8988T (cell line): ENCODE data around the gene LCLAT1.
"Not testable (repeated sequence)": the region's sequence is repeated elsewhere in the genome, so short reads cannot be mapped to it uniquely, and the experiment has no call there.

Source experiments
- DNase-seq: peaks from one replicate; pipeline ENCODE4 v3.0.0; 2011

LCLAT1 gene

GRCh38 chr2:30492185-30492584, 45.1 kb downstream of the LCLAT1 start:
- no peak for DNase-seq

- no peak for DNase-seq
Observed at GRCh38 chr2:30492619-30493018, 45.6 kb downstream of the LCLAT1 start.

GRCh38 chr2:30493440-30493839, 46.4 kb downstream of the LCLAT1 start:
- DNase-seq: no peak

GRCh38 chr2:30495896-30496295, 48.9 kb downstream of the LCLAT1 start:
- DNase-seq: not testable (repeated sequence)

- DNase-seq: no peak
Observed at GRCh38 chr2:30499681-30500080, 52.6 kb downstream of the LCLAT1 start.

GRCh38 chr2:30500699-30501098, 53.7 kb downstream of the LCLAT1 start:
- DNase-seq: no peak

GRCh38 chr2:30502310-30502709, 55.3 kb downstream of the LCLAT1 start:
- no peak for DNase-seq

- no peak for DNase-seq
Observed at GRCh38 chr2:30503007-30503694, 56.1 kb downstream of the LCLAT1 start.

GRCh38 chr2:30503695-30504052, 56.6 kb downstream of the LCLAT1 start:
- no peak for DNase-seq

- DNase-seq: no peak
Observed at GRCh38 chr2:30504731-30505130, 57.7 kb downstream of the LCLAT1 start.

- no peak for DNase-seq
Observed at GRCh38 chr2:30505500-30506180, 58.6 kb downstream of the LCLAT1 start.

- not testable (repeated sequence) for DNase-seq
Observed at GRCh38 chr2:30507460-30507859, 60.4 kb downstream of the LCLAT1 start.

- no peak for DNase-seq
Observed at GRCh38 chr2:30509716-30510115, 62.7 kb downstream of the LCLAT1 start.

GRCh38 chr2:30510409-30510808, 63.4 kb downstream of the LCLAT1 start:
- no peak for DNase-seq

- no peak for DNase-seq
Observed at GRCh38 chr2:30511122-30512083, 64.4 kb downstream of the LCLAT1 start.

- no peak for DNase-seq
Observed at GRCh38 chr2:30512243-30512886, 65.3 kb downstream of the LCLAT1 start.

GRCh38 chr2:30513649-30514048, 66.6 kb downstream of the LCLAT1 start:
- not testable (repeated sequence) for DNase-seq

- DNase-seq: no peak
Observed at GRCh38 chr2:30514134-30514847, 67.2 kb downstream of the LCLAT1 start.

GRCh38 chr2:30514848-30515435, 67.9 kb downstream of the LCLAT1 start:
- no peak for DNase-seq

- DNase-seq: no peak
Observed at GRCh38 chr2:30516166-30516565, 69.1 kb downstream of the LCLAT1 start.

GRCh38 chr2:30519796-30520195, 72.8 kb downstream of the LCLAT1 start:
- no peak for DNase-seq

- no peak for DNase-seq
Observed at GRCh38 chr2:30522421-30522820, 75.4 kb downstream of the LCLAT1 start.
